ENCODE measurements around the gene DUSP7. TPM values are rescaled to one million over a fixed set of nuclear protein-coding genes. Genes with fewer than 3 reads are reported as not detected.
A peak's percentile ranks its signal among the peaks of the same experiment; 100 is the strongest.

DUSP7 gene
- total RNA-seq, 2 donors from 2014 or later = 9.1 to 34.0 TPM

- no peak for DNase-seq (ENCODE audit: low spot score)
- H3K27me3 ChIP-seq (replicated peaks; ENCODE audit: insufficient read depth) = no peaks in the 10 kb centered on the region
- H3K4me3 ChIP-seq = no peak overlapping the region
- no peaks in the 10 kb centered on the region for H3K9me3 ChIP-seq
- no peak overlapping the region for H3K27ac ChIP-seq
- TF ChIP-seq POLR2A (IDR thresholded peaks at IDR 0.05) (no peak), POLR2AphosphoS5 (IDR thresholded peaks at IDR 0.05) (no peak), CTCF (IDR thresholded peaks at IDR 0.05) (no peak)
- H3K36me3 ChIP-seq = no peaks in the 10 kb centered on the region
- WGBS = 89% methylated on average over 19 of the region's 19 CpGs
- H3K4me1 ChIP-seq (replicated peaks) = no peaks in the 10 kb centered on the region
- intact Hi-C loops (cut with DNase I) = no loop called here
Measured at GRCh38 chr3:52078781-52079560, 22.6 kb upstream of the DUSP7 start.

GRCh38 chr3:52077925-52078324 lies 21.6 kb upstream of the DUSP7 start:
- no peaks in the 10 kb centered on the region for H3K4me1 ChIP-seq (replicated peaks)
- H3K4me3 ChIP-seq = no peak overlapping the region
- 24% methylated on average over 3 of the region's 3 CpGs for WGBS
- DNase-seq (ENCODE audit: low spot score) = no peak
- TF ChIP-seq POLR2A (IDR thresholded peaks at IDR 0.05) (no peak), CTCF (IDR thresholded peaks at IDR 0.05) (no peak), POLR2AphosphoS5 (IDR thresholded peaks at IDR 0.05) (no peak)
- no peaks in the 10 kb centered on the region for H3K27me3 ChIP-seq (replicated peaks; ENCODE audit: insufficient read depth)
- H3K27ac ChIP-seq = no peak overlapping the region
- intact Hi-C loops (cut with DNase I) = no loop called here
- no peaks in the 10 kb centered on the region for H3K36me3 ChIP-seq
- no peaks in the 10 kb centered on the region for H3K9me3 ChIP-seq

DNA sequence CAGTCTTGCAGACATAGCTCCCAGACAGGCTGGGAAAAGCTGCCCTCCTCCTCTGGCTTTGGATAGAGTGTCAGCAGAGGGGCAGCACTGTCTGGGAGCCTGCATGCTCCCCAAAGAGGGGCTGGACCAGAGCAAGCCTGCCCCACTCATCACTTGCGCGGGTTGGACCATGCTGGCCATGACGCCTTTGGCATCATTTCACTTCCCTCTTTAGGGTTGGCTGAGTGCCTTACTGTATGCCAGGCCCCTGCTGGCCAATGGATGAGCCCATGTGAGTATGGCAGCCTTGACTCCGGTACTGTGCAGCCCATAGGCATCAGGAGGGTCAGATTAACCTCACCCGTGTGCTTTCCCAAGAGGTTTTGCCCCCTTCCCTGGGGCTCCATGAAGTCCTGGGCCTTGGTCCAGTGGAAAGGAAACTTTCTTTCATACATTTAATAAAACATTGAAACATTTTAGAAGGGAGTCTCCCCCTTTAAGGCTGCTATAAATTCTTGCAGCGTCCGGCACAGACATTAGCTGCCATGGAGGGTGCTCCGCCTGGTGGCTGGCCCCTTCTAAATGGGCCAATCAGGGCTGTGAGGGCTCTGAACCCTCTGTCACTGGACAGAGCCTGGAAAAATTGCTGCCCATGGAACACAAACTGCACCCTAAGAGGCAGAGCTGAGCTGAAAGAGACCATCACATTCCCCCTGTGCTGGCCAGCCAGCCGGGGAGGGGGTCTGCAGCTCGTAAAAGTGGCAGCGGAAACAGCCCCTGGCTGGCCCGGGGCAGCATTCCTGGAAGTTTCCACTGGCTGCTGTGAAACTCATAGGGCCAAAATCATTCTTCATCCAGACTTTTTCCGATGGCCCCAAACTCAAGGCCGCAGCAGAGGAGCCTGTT lies 20.8 kb upstream of the DUSP7 start:
- Histone ChIP-seq H3K4me1 (replicated peaks) (no peaks in the 10 kb centered on the region), H3K9me3 (no peaks in the 10 kb centered on the region), H3K27me3 (replicated peaks; ENCODE audit: insufficient read depth) (no peaks in the 10 kb centered on the region), H3K4me3 (no peak overlapping the region), H3K36me3 (no peaks in the 10 kb centered on the region), H3K27ac (no peak overlapping the region)
- TF ChIP-seq CTCF (IDR thresholded peaks at IDR 0.05) (peak in 1 of 4 experiments; percentile 9), POLR2A (IDR thresholded peaks at IDR 0.05) (no peak), POLR2AphosphoS5 (IDR thresholded peaks at IDR 0.05) (no peak)
- intact Hi-C loops (cut with DNase I) = no loop called here
- DNase-seq (ENCODE audit: low spot score) = no peak
- 40% methylated on average over 14 of the region's 14 CpGs for WGBS

GRCh38 chr3:52073490-52073889 lies 17.1 kb upstream of the DUSP7 start:
- WGBS = 92% methylated on average over 7 of the region's 7 CpGs
- no peak for DNase-seq (ENCODE audit: low spot score)
- Histone ChIP-seq H3K4me3 (no peak overlapping the region), H3K27me3 (replicated peaks; ENCODE audit: insufficient read depth) (no peaks in the 10 kb centered on the region), H3K9me3 (no peaks in the 10 kb centered on the region), H3K4me1 (replicated peaks) (no peaks in the 10 kb centered on the region), H3K36me3 (no peaks in the 10 kb centered on the region), H3K27ac (no peak overlapping the region)
- intact Hi-C loops (cut with DNase I) = loop anchor here (5.0 kb wide), 1 partner anchor 49 kb away; no protein-coding TSS in a partner anchor
- no peak for TF ChIP-seq POLR2AphosphoS5 (IDR thresholded peaks at IDR 0.05)
- TF ChIP-seq CTCF (IDR thresholded peaks at IDR 0.05) = no peak
- TF ChIP-seq POLR2A (IDR thresholded peaks at IDR 0.05) = no peak
